H7 (cell line): ENCODE results near the gene SMIM9. TPM values are rescaled to one million over a fixed set of nuclear protein-coding genes. Genes with fewer than 3 reads are reported as not detected.

ENCODE experiments used
- DNase-seq: peaks from one replicate; pipeline ENCODE4 v3.0.0; 2012
- H3K27me3 ChIP-seq: 2 replicates; pipeline ENCODE4 v1.6.0; 2011; ENCODE audit warnings: mild to moderate bottlenecking, low read length; ENCODE audit not compliant: control insufficient read depth, insufficient read depth
- H3K36me3 ChIP-seq: replicated peaks from 2 replicates; pipeline ENCODE4 v1.5.1; 2011; ENCODE audit warnings: low read length; ENCODE audit not compliant: control insufficient read depth, insufficient read depth
- H3K4me3 ChIP-seq: 2 replicates; pipeline ENCODE4 v1.5.1; 2011; ENCODE audit warnings: low read depth, mild to moderate bottlenecking, control low read depth, low read length, moderate library complexity; ENCODE audit not compliant: insufficient read depth
- total RNA-seq: library from RNA; depleted of rRNA; stranded (reverse); fragments of >200 nt; shearing (Covaris generic); gene quantifications from 2 replicates; pipeline ENCODE4 v1.2.3, GENCODE V29; 2014; rRNA removed

SMIM9 gene
- total RNA-seq, 1 experiment from 2014 or later = not detected

DNA sequence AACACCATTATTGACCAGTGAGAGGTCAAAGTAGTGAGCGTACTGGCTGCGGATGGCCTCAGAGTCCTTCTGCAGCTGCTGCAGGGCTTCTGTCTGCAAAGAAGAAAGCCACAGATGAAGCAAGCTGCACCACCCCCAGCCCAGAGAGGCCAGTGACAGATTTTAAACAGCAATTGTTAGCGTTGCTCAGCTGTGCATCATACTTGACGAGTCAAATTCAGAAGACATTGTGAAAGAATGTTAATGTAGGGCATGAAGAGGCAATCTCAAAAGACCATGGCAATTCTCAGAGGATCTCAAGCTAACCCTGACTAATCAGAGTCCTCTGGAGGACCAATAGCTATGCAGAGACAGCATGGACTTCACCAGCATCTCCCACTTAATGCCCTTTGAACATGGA is 55.2 kb downstream of the SMIM9 start:
- DNase-seq = no peak
- Histone ChIP-seq H3K4me3 (no peak overlapping the region), H3K36me3 (peaks cover 25% of the 10 kb centered on the region), H3K27me3 (no peaks in the 10 kb centered on the region)

DNA sequence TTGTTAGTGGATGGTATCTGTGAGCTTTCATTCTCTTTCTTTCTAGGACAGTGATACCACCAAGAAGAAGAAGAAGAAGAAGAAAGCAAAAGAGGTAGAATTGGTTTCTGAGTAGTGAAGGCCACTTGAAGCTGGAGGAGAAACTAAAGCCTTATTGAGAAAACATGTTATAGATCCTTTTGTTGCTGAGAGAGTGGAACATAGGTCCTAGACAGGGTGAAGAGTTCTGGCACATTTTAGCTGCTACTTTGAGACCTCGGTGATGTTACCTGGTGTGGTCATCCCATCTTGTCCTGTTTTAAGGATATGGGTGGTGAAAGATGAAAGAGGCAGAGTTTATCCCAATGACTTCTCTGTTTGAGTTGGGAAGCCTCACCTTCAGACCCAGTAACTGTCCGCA is 57.7 kb downstream of the SMIM9 start:
- no peaks in the 10 kb centered on the region for H3K27me3 ChIP-seq
- H3K4me3 ChIP-seq = no peak overlapping the region
- peaks cover 30% of the 10 kb centered on the region for H3K36me3 ChIP-seq
- DNase-seq = no peak

DNA sequence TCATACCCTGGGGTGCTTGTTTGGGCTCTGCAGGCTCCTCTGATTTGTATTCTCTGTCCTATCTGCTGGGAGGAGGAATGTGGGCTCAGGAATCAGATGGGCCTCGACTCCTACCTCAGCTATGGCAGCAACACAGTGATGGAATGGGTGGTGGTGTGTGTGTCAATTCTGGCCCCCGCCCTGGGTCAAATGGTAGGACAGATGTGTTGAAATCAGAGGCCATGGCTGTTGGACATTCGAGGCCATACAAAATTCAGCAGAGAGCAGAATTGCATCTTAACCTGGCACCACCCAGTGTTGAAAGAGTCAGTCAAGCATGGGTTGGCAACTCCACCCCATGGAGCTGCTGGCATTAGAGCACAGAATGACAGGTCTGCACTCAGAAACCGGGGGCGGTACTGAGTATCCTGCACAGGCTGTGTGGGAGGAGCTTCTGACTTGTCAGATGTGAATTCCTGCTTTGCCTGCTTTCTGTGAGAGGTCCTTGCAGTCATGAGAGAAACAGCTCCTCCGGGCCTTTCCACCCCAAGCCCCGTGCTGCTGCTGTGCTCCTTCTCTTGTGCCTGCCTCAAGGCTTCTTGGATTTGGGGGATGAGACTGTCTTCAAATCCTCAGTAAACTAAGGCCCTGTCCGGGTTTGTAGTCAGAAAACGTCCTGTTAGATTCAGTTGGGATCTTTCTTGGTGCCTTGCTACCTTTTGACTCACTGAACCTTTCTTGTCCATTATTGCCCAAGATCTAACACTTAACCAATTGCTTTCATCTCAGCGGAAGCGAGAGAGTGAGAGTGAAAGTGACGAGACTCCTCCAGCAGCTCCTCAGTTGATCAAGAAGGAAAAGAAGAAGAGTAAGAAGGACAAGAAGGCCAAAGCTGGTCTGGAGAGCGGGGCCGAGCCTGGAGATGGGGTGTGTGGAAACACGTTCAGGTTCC is 58.8 kb downstream of the SMIM9 start:
- H3K4me3 ChIP-seq = no peak overlapping the region
- no peak for DNase-seq
- peaks cover 32% of the 10 kb centered on the region for H3K36me3 ChIP-seq
- H3K27me3 ChIP-seq = no peaks in the 10 kb centered on the region

DNA sequence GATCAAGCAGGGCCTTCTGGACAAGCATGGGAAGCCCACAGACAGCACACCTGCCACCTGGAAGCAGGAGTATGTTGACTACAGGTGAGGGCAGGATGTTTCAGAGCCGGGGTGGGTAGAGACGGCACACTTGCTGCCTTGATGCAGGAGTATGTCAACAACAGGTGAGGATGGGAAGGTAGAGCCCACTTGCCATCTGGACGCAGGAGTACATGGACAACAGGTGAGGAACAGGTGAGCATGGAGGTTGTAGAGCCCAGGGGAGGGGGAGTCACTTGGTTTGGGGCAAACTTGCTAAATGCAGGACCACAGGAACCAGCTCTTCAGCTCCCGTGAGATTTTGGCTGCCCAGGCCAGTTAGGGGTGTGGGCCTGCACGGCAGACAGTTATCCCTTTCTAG is 59.8 kb downstream of the SMIM9 start:
- Histone ChIP-seq H3K36me3 (peaks cover 35% of the 10 kb centered on the region), H3K4me3 (no peak overlapping the region), H3K27me3 (no peaks in the 10 kb centered on the region)
- no peak for DNase-seq

Other genes with a start within 250 kb of the SMIM9 start
- not detected in 2 replicates for gene CTAG1A, start 249.5 kb downstream of the SMIM9 start, total RNA-seq
- gene CTAG1B, start 215.4 kb downstream of the SMIM9 start, total RNA-seq = not detected in 2 replicates
- gene CTAG2, start 181.1 kb downstream of the SMIM9 start, total RNA-seq = not detected in 2 replicates
- 0.22 and 0.45 TPM in 2 replicates for gene GAB3, start 83.6 kb downstream of the SMIM9 start, total RNA-seq
- gene DKC1, start 71.8 kb downstream of the SMIM9 start, total RNA-seq = 55.4 and 65.6 TPM in 2 replicates
- 10.5 and 12.5 TPM in 2 replicates for gene MPP1, start 29.2 kb downstream of the SMIM9 start, total RNA-seq
- gene F8A1, start 51.7 kb upstream of the SMIM9 start, total RNA-seq = 8.2 and 8.4 TPM in 2 replicates
- gene F8, start 188.1 kb upstream of the SMIM9 start, total RNA-seq = 1.4 and 2.1 TPM in 2 replicates
- 50.0 and 56.0 TPM in 2 replicates for gene FUNDC2, start 192.2 kb upstream of the SMIM9 start, total RNA-seq
- 10.0 and 13.4 TPM in 2 replicates for gene CMC4, start 236.5 kb upstream of the SMIM9 start, total RNA-seq
- gene MTCP1, start 236.5 kb upstream of the SMIM9 start, total RNA-seq = 5.9 and 9.3 TPM in 2 replicates
- gene BRCC3, start 236.8 kb upstream of the SMIM9 start, total RNA-seq = 7.9 and 9.9 TPM in 2 replicates